Natural killer cell treated with Interleukin-12 subunit alpha and Interleukin-12 subunit beta and Interleukin-15 and Interleukin-18, amount 100 ng/mL, for 72 hours (primary cell): Measurements from ENCODE around the gene RALGPS2. TPM values are rescaled to one million over a fixed set of nuclear protein-coding genes. Genes with fewer than 3 reads are reported as not detected.

Experiments
- ATAC-seq, 2 donors: fragments of 150-1000 bp; cut with Tn5 transposase in 1 of 2; sonication (Bioruptor Pico), chemical (Tn5 transposase) in 1 of 2; 2 replicates each; pipeline ENCODE4 v1.10.0; 2021
- DNase-seq: peaks from one replicate; pipeline ENCODE4 v3.0.0; 2022; ENCODE audit warnings: low spot score
- H3K27ac Mint-ChIP-seq, 2 donors: 1 replicate in 1 of 2; 2 replicates in 1 of 2; pipeline ENCODE4 v1.8.0; 2022; ENCODE audit warnings: mixed read lengths in 2 of 2, mild to moderate bottlenecking in 1 of 2, moderate library complexity in 1 of 2
- H3K27me3 Mint-ChIP-seq, 2 donors: 1 replicate in 1 of 2; 2 replicates in 1 of 2; pipeline ENCODE4 v1.8.0; 2022; ENCODE audit warnings: mixed read lengths in 2 of 2
- H3K36me3 Mint-ChIP-seq: one replicate; pipeline ENCODE4 v1.8.0; 2022; ENCODE audit warnings: mixed read lengths
- H3K4me1 Mint-ChIP-seq, 2 donors: 1 replicate in 1 of 2; 2 replicates in 1 of 2; pipeline ENCODE4 v1.8.0; 2022; ENCODE audit warnings: low read depth in 2 of 2, mixed read lengths in 2 of 2, mild to moderate bottlenecking in 1 of 2
- H3K4me3 Mint-ChIP-seq: one replicate; pipeline ENCODE4 v1.8.0; 2022; ENCODE audit warnings: mixed read lengths
- H3K9me3 Mint-ChIP-seq: 2 replicates; pipeline ENCODE4 v1.8.0; 2022; ENCODE audit warnings: mixed read lengths
- total RNA-seq, 2 donors: library from RNA; stranded (reverse); gene quantifications; one replicate each; pipeline ENCODE4 v1.2.3, GENCODE V29; 2022

RALGPS2 gene
- total RNA-seq, 2 donors from 2014 or later = 2.4 to 3.8 TPM

- Mint-ChIP-seq H3K4me1 (peaks cover 0 to 3% of the 10 kb centered on the region in 2 donors), H3K4me3 (no peak overlapping the region), H3K27me3 (no peaks in the 10 kb centered on the region), H3K36me3 (no peaks in the 10 kb centered on the region), H3K9me3 (no peaks in the 10 kb centered on the region), H3K27ac (no peak overlapping the region)
- ATAC-seq = no peak
- DNase-seq = no peak
Observed at GRCh38 chr1:178772952-178773351, 47.9 kb downstream of the RALGPS2 start.

GRCh38 chr1:178774263-178774662, 49.2 kb downstream of the RALGPS2 start:
- H3K27me3 Mint-ChIP-seq = no peaks in the 10 kb centered on the region
- no peaks in the 10 kb centered on the region for H3K4me1 Mint-ChIP-seq
- H3K4me3 Mint-ChIP-seq = no peak overlapping the region
- ATAC-seq (no peak), DNase-seq (no peak)
- no peaks in the 10 kb centered on the region for H3K36me3 Mint-ChIP-seq
- H3K9me3 Mint-ChIP-seq = no peaks in the 10 kb centered on the region
- H3K27ac Mint-ChIP-seq = no peak overlapping the region

GRCh38 chr1:178776553-178776952, 51.5 kb downstream of the RALGPS2 start:
- H3K27ac Mint-ChIP-seq = no peak overlapping the region
- H3K4me1 Mint-ChIP-seq = no peaks in the 10 kb centered on the region
- ATAC-seq (no peak), DNase-seq (no peak)
- H3K4me3 Mint-ChIP-seq = no peak overlapping the region
- H3K27me3 Mint-ChIP-seq = peaks cover 0 to 5% of the 10 kb centered on the region in 2 donors
- H3K9me3 Mint-ChIP-seq = no peaks in the 10 kb centered on the region
- H3K36me3 Mint-ChIP-seq = no peaks in the 10 kb centered on the region

GRCh38 chr1:178781533-178782330, 56.7 kb downstream of the RALGPS2 start:
- Mint-ChIP-seq H3K27ac (no peak overlapping the region), H3K27me3 (peaks cover 0 to 5% of the 10 kb centered on the region in 2 donors), H3K4me3 (no peak overlapping the region), H3K36me3 (no peaks in the 10 kb centered on the region), H3K4me1 (peaks cover 0 to 3% of the 10 kb centered on the region in 2 donors), H3K9me3 (no peaks in the 10 kb centered on the region)
- no peak for DNase-seq
- no peak for ATAC-seq

GRCh38 chr1:178784131-178784536, 59.1 kb downstream of the RALGPS2 start:
- H3K36me3 Mint-ChIP-seq = no peaks in the 10 kb centered on the region
- H3K4me3 Mint-ChIP-seq = no peak overlapping the region
- H3K4me1 Mint-ChIP-seq = peaks cover 0 to 3% of the 10 kb centered on the region in 2 donors
- peaks cover 0 to 15% of the 10 kb centered on the region in 2 donors for H3K27me3 Mint-ChIP-seq
- ATAC-seq = no peak
- no peak for DNase-seq
- H3K27ac Mint-ChIP-seq = no peak overlapping the region
- no peaks in the 10 kb centered on the region for H3K9me3 Mint-ChIP-seq

- Mint-ChIP-seq H3K27me3 (peaks cover 0 to 10% of the 10 kb centered on the region in 2 donors), H3K4me3 (no peak overlapping the region), H3K9me3 (no peaks in the 10 kb centered on the region), H3K4me1 (peaks cover 0 to 3% of the 10 kb centered on the region in 2 donors), H3K27ac (no peak overlapping the region), H3K36me3 (no peaks in the 10 kb centered on the region)
- no peak for ATAC-seq
- DNase-seq = no peak
Observed at GRCh38 chr1:178792394-178792793, 67.3 kb downstream of the RALGPS2 start.

- Mint-ChIP-seq H3K9me3 (no peaks in the 10 kb centered on the region), H3K4me1 (peaks cover 0 to 3% of the 10 kb centered on the region in 2 donors)
Observed at GRCh38 chr1:178796013-178796412, 71.0 kb downstream of the RALGPS2 start.

GRCh38 chr1:178797590-178797989, 72.5 kb downstream of the RALGPS2 start:
- no peaks in the 10 kb centered on the region for H3K9me3 Mint-ChIP-seq
- no peak overlapping the region for H3K27ac Mint-ChIP-seq
- ATAC-seq = no peak
- no peak for DNase-seq
- peaks cover 0 to 3% of the 10 kb centered on the region in 2 donors for H3K4me1 Mint-ChIP-seq
- H3K27me3 Mint-ChIP-seq = no peaks in the 10 kb centered on the region
- no peaks in the 10 kb centered on the region for H3K36me3 Mint-ChIP-seq
- H3K4me3 Mint-ChIP-seq = no peak overlapping the region

More at GRCh38 chr1:178796013-178796412, 71.0 kb downstream of the RALGPS2 start:
- no peak for DNase-seq
- Mint-ChIP-seq H3K4me3 (no peak overlapping the region), H3K27ac (no peak overlapping the region), H3K36me3 (no peaks in the 10 kb centered on the region), H3K27me3 (no peaks in the 10 kb centered on the region)
- ATAC-seq = no peak

GRCh38 chr1:178798232-178798861, 73.3 kb downstream of the RALGPS2 start:
- DNase-seq = no peak
- Mint-ChIP-seq H3K27ac (no peak overlapping the region), H3K4me3 (no peak overlapping the region), H3K36me3 (no peaks in the 10 kb centered on the region), H3K27me3 (no peaks in the 10 kb centered on the region), H3K9me3 (no peaks in the 10 kb centered on the region), H3K4me1 (peaks cover 0 to 3% of the 10 kb centered on the region in 2 donors)
- ATAC-seq = no peak

- DNase-seq (no peak), ATAC-seq (no peak)
- Mint-ChIP-seq H3K27ac (no peak overlapping the region), H3K9me3 (no peaks in the 10 kb centered on the region), H3K4me1 (no peaks in the 10 kb centered on the region), H3K4me3 (no peak overlapping the region), H3K27me3 (peaks cover 0 to 10% of the 10 kb centered on the region in 2 donors), H3K36me3 (no peaks in the 10 kb centered on the region)
Observed at GRCh38 chr1:178802873-178803272, 77.8 kb downstream of the RALGPS2 start.

- no peak for ATAC-seq
- Mint-ChIP-seq H3K4me3 (no peak overlapping the region), H3K9me3 (no peaks in the 10 kb centered on the region), H3K4me1 (no peaks in the 10 kb centered on the region), H3K27ac (no peak overlapping the region), H3K36me3 (no peaks in the 10 kb centered on the region), H3K27me3 (peaks cover 0 to 10% of the 10 kb centered on the region in 2 donors)
- no peak for DNase-seq
Observed at GRCh38 chr1:178806665-178807300, 81.7 kb downstream of the RALGPS2 start.

- H3K27me3 Mint-ChIP-seq = peaks cover 0 to 10% of the 10 kb centered on the region in 2 donors
- H3K9me3 Mint-ChIP-seq = no peaks in the 10 kb centered on the region
- ATAC-seq (no peak), DNase-seq (no peak)
- H3K27ac Mint-ChIP-seq = no peak overlapping the region
- H3K4me1 Mint-ChIP-seq = no peaks in the 10 kb centered on the region
- no peak overlapping the region for H3K4me3 Mint-ChIP-seq
- no peaks in the 10 kb centered on the region for H3K36me3 Mint-ChIP-seq
Observed at GRCh38 chr1:178808529-178808928, 83.5 kb downstream of the RALGPS2 start.

- no peaks in the 10 kb centered on the region for H3K36me3 Mint-ChIP-seq
- H3K4me3 Mint-ChIP-seq = no peak overlapping the region
- no peaks in the 10 kb centered on the region for H3K4me1 Mint-ChIP-seq
- no peak for DNase-seq
- no peak for ATAC-seq
- H3K9me3 Mint-ChIP-seq = no peaks in the 10 kb centered on the region
- H3K27ac Mint-ChIP-seq = no peak overlapping the region
- H3K27me3 Mint-ChIP-seq = peaks cover 0 to 8% of the 10 kb centered on the region in 2 donors
Observed at GRCh38 chr1:178810585-178810984, 85.5 kb downstream of the RALGPS2 start.

- H3K9me3 Mint-ChIP-seq = no peaks in the 10 kb centered on the region
- H3K36me3 Mint-ChIP-seq = no peaks in the 10 kb centered on the region
- ATAC-seq (no peak), DNase-seq (no peak)
- no peaks in the 10 kb centered on the region for H3K4me1 Mint-ChIP-seq
- peaks cover 0 to 1% of the 10 kb centered on the region in 2 donors for H3K27me3 Mint-ChIP-seq
- H3K4me3 Mint-ChIP-seq = no peak overlapping the region
- no peak overlapping the region for H3K27ac Mint-ChIP-seq
Observed at GRCh38 chr1:178818416-178818815, 93.4 kb downstream of the RALGPS2 start.
